GM23338 (cell line): ENCODE results near the gene FNDC11. TPM values are rescaled to one million over a fixed set of nuclear protein-coding genes. Genes with fewer than 3 reads are reported as not detected.

ENCODE experiments used
- ATAC-seq: fragments of 200-7000 bp; cut with Tn5 transposase; 3 replicates; pipeline ENCODE4 v1.9.1; 2020
- DNase-seq: peaks from one replicate; pipeline ENCODE4 v3.0.0-alpha.2; 2015; ENCODE audit warnings: low spot score
- H2AFZ ChIP-seq: fragments of 200-600 bp; sonication (generic); 2 replicates; pipeline ENCODE4 v1.8.0; 2016; ENCODE audit warnings: antibody characterized with exemption, mild to moderate bottlenecking, moderate library complexity
- H3F3A ChIP-seq: fragments of 200-600 bp; sonication (generic); replicated peaks from 2 replicates; pipeline ENCODE4 v1.8.0; 2017; ENCODE audit warnings: antibody characterized with exemption, mixed run types, low read depth
- H3K27ac ChIP-seq: fragments of 200-600 bp; sonication (generic); 2 replicates; pipeline ENCODE4 v1.6.1; 2016; ENCODE audit warnings: low read depth
- H3K27me3 ChIP-seq: fragments of 200-600 bp; sonication (generic); 2 replicates; pipeline ENCODE4 v1.8.0; 2016; ENCODE audit warnings: mild to moderate bottlenecking, mixed run types, moderate library complexity; ENCODE audit not compliant: insufficient read depth
- H3K36me3 ChIP-seq: fragments of 200-600 bp; sonication (generic); 2 replicates; pipeline ENCODE4 v1.8.0; 2016; ENCODE audit warnings: mild to moderate bottlenecking; ENCODE audit not compliant: insufficient read depth
- H3K4me1 ChIP-seq: fragments of 200-600 bp; sonication (generic); 2 replicates; pipeline ENCODE4 v1.8.0; 2016; ENCODE audit warnings: mild to moderate bottlenecking, moderate library complexity; ENCODE audit not compliant: insufficient read depth
- H3K4me2 ChIP-seq: fragments of 200-600 bp; sonication (generic); 2 replicates; pipeline ENCODE4 v1.7.1; 2017; ENCODE audit warnings: mixed run types
- H3K4me3 ChIP-seq: fragments of 200-600 bp; sonication (generic); 2 replicates; pipeline ENCODE4 v1.6.1; 2016; ENCODE audit warnings: mixed run types
- H3K79me2 ChIP-seq: fragments of 200-600 bp; sonication (generic); replicated peaks from 2 replicates; pipeline ENCODE4 v1.8.0; 2017; ENCODE audit warnings: mild to moderate bottlenecking; ENCODE audit not compliant: insufficient read depth
- H3K9me2 ChIP-seq: fragments of 200-600 bp; sonication (generic); 2 replicates; pipeline ENCODE4 v1.8.0; 2017; ENCODE audit not compliant: insufficient read depth
- H4K20me1 ChIP-seq: fragments of 200-600 bp; sonication (generic); replicated peaks from 2 replicates; pipeline ENCODE4 v1.8.0; 2017; ENCODE audit warnings: mild to moderate bottlenecking; ENCODE audit not compliant: insufficient read depth
- H3K27ac Mint-ChIP-seq: 2 replicates; pipeline ENCODE4 v1.8.0; 2020; ENCODE audit warnings: inconsistent platforms, mild to moderate bottlenecking, moderate library complexity, mixed read lengths
- H3K27me3 Mint-ChIP-seq: 3 replicates; pipeline ENCODE4 v1.8.0; 2022; ENCODE audit warnings: low read depth, mild to moderate bottlenecking, moderate library complexity, mixed read lengths, inconsistent platforms; ENCODE audit not compliant: insufficient read depth, poor library complexity
- H3K36me3 Mint-ChIP-seq: 3 replicates; pipeline ENCODE4 v1.8.0; 2021; ENCODE audit warnings: low read depth, mild to moderate bottlenecking, inconsistent platforms, moderate library complexity, mixed read lengths
- H3K4me1 Mint-ChIP-seq: 3 replicates; pipeline ENCODE4 v1.8.0; 2020; ENCODE audit warnings: mild to moderate bottlenecking, inconsistent platforms, mixed read lengths
- H3K4me3 Mint-ChIP-seq: 3 replicates; pipeline ENCODE4 v1.8.0; 2021; ENCODE audit warnings: moderate library complexity, mild to moderate bottlenecking, inconsistent platforms, mixed read lengths
- H3K9me3 Mint-ChIP-seq: 3 replicates; pipeline ENCODE4 v1.8.0; 2020; ENCODE audit warnings: moderate library complexity, mild to moderate bottlenecking, inconsistent platforms, mixed read lengths
- CREB1 ChIP-seq: fragments of 250-450 bp; sonication (Bioruptor Pico); IDR thresholded peaks from 2 replicates; pipeline ENCODE4 v1.5.0; 2020; ENCODE audit warnings: low read depth, mild to moderate bottlenecking, moderate library complexity
- CTCF ChIP-seq, 2 experiments: fragments of 200-600 bp in 1 of 2; sonication (generic) in 1 of 2; conservative IDR thresholded peaks; 2 replicates each; pipeline versions ENCODE4 v1.5.1 to v1.6.1; 2016 to 2017; ENCODE audit warnings: antibody characterized with exemption in 2 of 2, low read depth in 2 of 2, mild to moderate bottlenecking in 2 of 2, moderate library complexity in 1 of 2
- ETS1 ChIP-seq: IDR thresholded peaks from 2 replicates; pipeline ENCODE4 v1.6.1; 2016; ENCODE audit warnings: antibody characterized with exemption
- EZH2 ChIP-seq: fragments of 200-600 bp; sonication (generic); IDR thresholded peaks from one replicate; pipeline ENCODE4 v1.8.0; 2017; ENCODE audit warnings: antibody characterized with exemption, mild to moderate bottlenecking, low read depth; ENCODE audit not compliant: unreplicated experiment
- EZH2phosphoT487 ChIP-seq: fragments of 200-600 bp; sonication (generic); IDR thresholded peaks from one replicate; pipeline ENCODE4 v1.8.1; 2018; ENCODE audit warnings: antibody characterized with exemption; ENCODE audit not compliant: unreplicated experiment
- JUNB ChIP-seq: IDR thresholded peaks from one replicate; pipeline ENCODE4 v1.6.1; 2016; ENCODE audit warnings: antibody characterized with exemption; ENCODE audit not compliant: unreplicated experiment
- NANOG ChIP-seq: IDR thresholded peaks from 2 replicates; pipeline ENCODE4 v1.6.1; 2016; ENCODE audit warnings: antibody characterized with exemption, borderline replicate concordance
- POLR2AphosphoS5 ChIP-seq: IDR thresholded peaks from 2 replicates; pipeline ENCODE4 v1.6.1; 2016; ENCODE audit warnings: antibody characterized with exemption, low read depth
- REST ChIP-seq: IDR thresholded peaks from one replicate; pipeline ENCODE4 v1.6.1; 2018; ENCODE audit warnings: antibody characterized with exemption; ENCODE audit not compliant: unreplicated experiment
- STAT1 ChIP-seq: IDR thresholded peaks from one replicate; pipeline ENCODE4 v1.6.1; 2016; ENCODE audit warnings: antibody characterized with exemption; ENCODE audit not compliant: unreplicated experiment
- ZNF114 ChIP-seq: fragments of 250-450 bp; sonication (Bioruptor Pico); IDR thresholded peaks from 2 replicates; pipeline ENCODE4 v1.5.0; 2020; ENCODE audit warnings: mild to moderate bottlenecking, moderate library complexity
- ZNF331 ChIP-seq: fragments of 250-450 bp; sonication (Bioruptor Pico); IDR thresholded peaks from 2 replicates; pipeline ENCODE4 v1.5.0; 2020; ENCODE audit warnings: low read depth, mild to moderate bottlenecking, moderate library complexity
- polyA plus RNA-seq: library from polyadenylated mRNA; unstranded; fragments of >200 nt; fragmentation: Nextera tagmentation; extraction: Ambion mirVana; gene quantifications from 2 replicates; pipeline ENCODE4 v1.2.1, GENCODE V29; 2016
- total RNA-seq: library from RNA; depleted of rRNA; stranded (reverse); fragments of >200 nt; shearing (Covaris generic); gene quantifications from 2 replicates; pipeline ENCODE4 v1.2.3, GENCODE V29; 2014

The FNDC11 gene
- total and polyA plus RNA-seq, 2 experiments from 2014 or later: 3.4 to 5.3 TPM

- TF ChIP-seq NANOG (no peak), JUNB (no peak), CREB1 (CRISPR knock-in tag) (no peak), STAT1 (no peak)
- H3K27me3 ChIP-seq: no peaks in the 10 kb centered on the region
- no peak overlapping the region for H3K4me3 Mint-ChIP-seq
Observed at GRCh38 chr20:63509088-63509564, 44.8 kb upstream of the FNDC11 start.

GRCh38 chr20:63513207-63513606 lies 40.8 kb upstream of the FNDC11 start:
- H3K4me3 ChIP-seq: no peak overlapping the region
- DNase-seq: no peak
- no peak overlapping the region for H3K4me2 ChIP-seq
- peaks cover 5% of the 10 kb centered on the region for H3K27me3 Mint-ChIP-seq
- H3K27ac ChIP-seq: no peak overlapping the region
- H2AFZ ChIP-seq: no peak overlapping the region
- H3K4me1 Mint-ChIP-seq: peaks cover 7% of the 10 kb centered on the region
- H3K9me2 ChIP-seq: no peaks in the 10 kb centered on the region
- H3K79me2 ChIP-seq: no peaks in the 10 kb centered on the region
- H3K36me3 ChIP-seq: no peaks in the 10 kb centered on the region
- ATAC-seq: no peak
- no peaks in the 10 kb centered on the region for H3K27me3 ChIP-seq
- no peaks in the 10 kb centered on the region for H4K20me1 ChIP-seq
- H3K36me3 Mint-ChIP-seq: peaks cover 13% of the 10 kb centered on the region
- H3K4me1 ChIP-seq: no peaks in the 10 kb centered on the region; the same call in 1 of the 2 replicates
- no peak overlapping the region for H3K4me3 Mint-ChIP-seq
- peaks cover 19% of the 10 kb centered on the region for H3K9me3 Mint-ChIP-seq
- 0 out of 2 replicates have a peak, but pooled peaks cover 3% of the 10 kb centered on the region for H3F3A ChIP-seq
- H3K27ac Mint-ChIP-seq: no peak overlapping the region
- TF ChIP-seq CREB1 (CRISPR knock-in tag): no peak
- TF ChIP-seq EZH2phosphoT487: no peak
- no peak for TF ChIP-seq POLR2AphosphoS5
- no peak for TF ChIP-seq EZH2
- no peak for TF ChIP-seq ZNF114 (CRISPR knock-in tag)
- TF ChIP-seq NANOG: no peak
- TF ChIP-seq STAT1: no peak
- no peak for TF ChIP-seq REST
- no peak for TF ChIP-seq ZNF331
- TF ChIP-seq ETS1: no peak
- TF ChIP-seq JUNB: no peak
- TF ChIP-seq CTCF (conservative IDR thresholded peaks at IDR 0.05; ENCODE audit: low read depth in 2 of 2): no peak

More at GRCh38 chr20:63509088-63509564, 44.8 kb upstream of the FNDC11 start:
- DNase-seq (no peak), ATAC-seq (no peak)
- Histone ChIP-seq H3F3A (0 out of 2 replicates have a peak, but pooled peaks cover 3% of the 10 kb centered on the region), H3K4me1 (no peaks in the 10 kb centered on the region), H3K9me2 (no peaks in the 10 kb centered on the region), H3K4me2 (no peak overlapping the region), H2AFZ (no peak overlapping the region; the same call in 1 of the 2 replicates), H3K36me3 (no peaks in the 10 kb centered on the region), H4K20me1 (no peaks in the 10 kb centered on the region), H3K79me2 (no peaks in the 10 kb centered on the region), H3K4me3 (no peak overlapping the region), H3K27ac (no peak overlapping the region)
- Mint-ChIP-seq H3K27me3 (peaks cover 4% of the 10 kb centered on the region), H3K36me3 (peaks cover 16% of the 10 kb centered on the region), H3K9me3 (peaks cover 43% of the 10 kb centered on the region), H3K4me1 (peaks cover 3% of the 10 kb centered on the region; the same call in 1 of the 3 replicates), H3K27ac (no peak overlapping the region)
